Measurements from ENCODE around the gene HCRTR1. TPM values are rescaled to one million over a fixed set of nuclear protein-coding genes. Genes with fewer than 3 reads are reported as not detected.

The HCRTR1 gene
- polyA plus RNA-seq, 1 experiment: not detected

DNA sequence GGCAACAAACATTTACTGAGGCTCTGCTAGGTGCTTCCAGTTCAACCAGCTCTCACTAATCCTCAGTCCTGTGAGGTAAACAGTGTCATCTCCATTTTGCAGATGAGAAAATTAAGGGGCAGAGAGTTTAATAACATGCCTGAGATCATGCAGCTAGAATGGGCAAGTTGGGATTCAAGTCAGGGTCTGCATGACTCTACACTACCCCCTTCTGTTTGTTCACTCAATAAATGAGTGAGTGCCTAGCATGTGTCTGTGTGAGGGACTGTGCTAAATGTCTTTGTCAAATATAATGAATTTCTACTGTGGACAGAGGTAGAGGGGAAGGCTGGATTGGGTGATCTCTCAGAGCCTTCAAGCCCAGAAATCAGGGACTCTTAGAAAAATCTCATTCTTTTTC, 22.7 kb downstream of the HCRTR1 start:
- H3K27ac ChIP-seq (ENCODE audit: low read depth, low read length): peak overlapping the region; percentile 12
- POLR2A ChIA-PET: interaction anchor here (1.0 kb wide), 1 partner anchor 75 kb away, joined by 3 read pairs; no protein-coding TSS in a partner anchor
- no peak for TF ChIP-seq CTCF (IDR thresholded peaks at IDR 0.05; ENCODE audit: low read depth, low read length)

GRCh38 chr1:31640964-31641363, 23.5 kb downstream of the HCRTR1 start:
- H3K27me3 ChIP-seq (ENCODE audit: control insufficient read depth, insufficient read depth, low read length): no peaks in the 10 kb centered on the region
- ChIA-PET CTCF (interaction anchor here (1.1 to 2.0 kb wide), 3 partner anchors 23 to 78 kb away, joined by 3 to 8 read pairs (median 4); no protein-coding TSS in a partner anchor), POLR2A (interaction anchor here (0.7 kb wide), 1 partner anchor 18 kb away, joined by 3 read pairs; no protein-coding TSS in a partner anchor)
- no peak for TF ChIP-seq CTCF (IDR thresholded peaks at IDR 0.05; ENCODE audit: low read depth, low read length)
- H3K27ac ChIP-seq (ENCODE audit: low read depth, low read length): no peak overlapping the region
- no peaks in the 10 kb centered on the region for H3K9me3 ChIP-seq (ENCODE audit: control insufficient read depth, insufficient read depth, low read length)
- no peak for DNase-seq (ENCODE audit: low read depth, low spot score)
- no peak overlapping the region for H3K4me3 ChIP-seq (ENCODE audit: low read depth, low read length)

More for the DNA sequence above, 22.7 kb downstream of the HCRTR1 start:
- no peaks in the 10 kb centered on the region for H3K27me3 ChIP-seq (ENCODE audit: control insufficient read depth, insufficient read depth, low read length)
- DNase-seq (ENCODE audit: low read depth, low spot score): no peak
- CTCF ChIA-PET: interaction anchor here (0.8 to 2.0 kb wide), 4 partner anchors 22 to 218 kb away, joined by 3 to 8 read pairs (median 4); no protein-coding TSS in a partner anchor
- H3K9me3 ChIP-seq (ENCODE audit: control insufficient read depth, insufficient read depth, low read length): no peaks in the 10 kb centered on the region
- H3K4me3 ChIP-seq (ENCODE audit: low read depth, low read length): no peak overlapping the region

GRCh38 chr1:31642366-31642765, 24.9 kb downstream of the HCRTR1 start:
- POLR2A ChIA-PET: no interaction called here
- H3K27ac ChIP-seq (ENCODE audit: low read depth, low read length): no peak overlapping the region
- H3K9me3 ChIP-seq (ENCODE audit: control insufficient read depth, insufficient read depth, low read length): no peaks in the 10 kb centered on the region
- no peak for DNase-seq (ENCODE audit: low read depth, low spot score)
- no peaks in the 10 kb centered on the region for H3K27me3 ChIP-seq (ENCODE audit: control insufficient read depth, insufficient read depth, low read length)
- no peak overlapping the region for H3K4me3 ChIP-seq (ENCODE audit: low read depth, low read length)
- TF ChIP-seq CTCF (IDR thresholded peaks at IDR 0.05; ENCODE audit: low read depth, low read length): no peak
- CTCF ChIA-PET: interaction anchor here (1.2 to 1.6 kb wide), 2 partner anchors 9 to 24 kb away, joined by 7 read pairs; no protein-coding TSS in a partner anchor

DNA sequence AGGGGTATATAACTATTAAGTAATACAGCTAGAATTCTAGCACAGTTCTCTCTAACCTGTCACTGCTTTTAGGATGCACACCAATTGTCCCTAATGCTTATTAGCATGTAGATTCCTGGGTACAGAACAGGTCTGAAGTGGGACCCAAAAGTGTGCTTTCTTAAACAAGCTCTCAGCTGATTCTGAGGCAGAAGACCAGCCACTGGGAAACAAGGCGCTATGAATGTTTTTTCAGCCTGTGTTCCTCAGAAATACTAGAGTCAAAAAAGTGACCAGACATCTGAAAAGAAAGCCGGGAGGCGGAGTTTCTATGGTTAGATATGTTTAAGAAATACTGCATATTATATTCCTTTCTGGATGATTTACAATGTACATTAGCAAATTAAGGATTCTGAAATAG, 25.4 kb downstream of the HCRTR1 start:
- POLR2A ChIA-PET: no interaction called here

More for the DNA sequence above, 25.4 kb downstream of the HCRTR1 start:
- Histone ChIP-seq H3K4me3 (ENCODE audit: low read depth, low read length) (no peak overlapping the region), H3K27ac (ENCODE audit: low read depth, low read length) (no peak overlapping the region), H3K27me3 (ENCODE audit: control insufficient read depth, insufficient read depth, low read length) (no peaks in the 10 kb centered on the region), H3K9me3 (ENCODE audit: control insufficient read depth, insufficient read depth, low read length) (no peaks in the 10 kb centered on the region)
- no peak for DNase-seq (ENCODE audit: low read depth, low spot score)
- TF ChIP-seq CTCF (IDR thresholded peaks at IDR 0.05; ENCODE audit: low read depth, low read length): no peak
- CTCF ChIA-PET: interaction anchor here (0.5 to 1.6 kb wide), 4 partner anchors 10 to 94 kb away, joined by 3 to 12 read pairs (median 7); no protein-coding TSS in a partner anchor

Measured in AG04450 (cell line).